Measurements from ENCODE around the gene MAPKAP1.

Gene MAPKAP1

DNA sequence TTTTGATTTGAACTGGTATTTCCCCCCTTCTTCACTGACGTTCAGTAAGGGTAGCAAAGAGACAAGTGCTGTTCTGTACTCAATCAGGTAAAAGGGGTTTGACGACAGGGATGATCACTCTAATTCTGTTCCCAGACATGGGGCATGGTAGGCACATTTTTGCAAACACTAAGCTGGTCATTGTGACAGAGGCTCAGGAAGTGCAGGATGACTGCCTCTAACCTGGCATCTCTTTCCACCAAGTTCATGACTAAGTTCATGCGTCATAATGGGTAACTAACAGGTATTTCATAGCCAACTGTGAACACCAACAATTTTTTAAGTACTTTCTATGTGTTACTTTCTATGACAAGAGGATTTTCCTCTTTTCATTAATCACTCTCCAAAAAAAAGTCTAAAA lies 166.5 kb downstream of the MAPKAP1 start:
- ChIA-PET CTCF (no interaction called here), POLR2A (ENCODE audit: low non-redundant PET) (no interaction called here)
- peak; percentile 78 for DNase-seq (ENCODE audit: low spot score)
- no peak overlapping the region for H3K27ac ChIP-seq
- TF ChIP-seq, protein P1, sequence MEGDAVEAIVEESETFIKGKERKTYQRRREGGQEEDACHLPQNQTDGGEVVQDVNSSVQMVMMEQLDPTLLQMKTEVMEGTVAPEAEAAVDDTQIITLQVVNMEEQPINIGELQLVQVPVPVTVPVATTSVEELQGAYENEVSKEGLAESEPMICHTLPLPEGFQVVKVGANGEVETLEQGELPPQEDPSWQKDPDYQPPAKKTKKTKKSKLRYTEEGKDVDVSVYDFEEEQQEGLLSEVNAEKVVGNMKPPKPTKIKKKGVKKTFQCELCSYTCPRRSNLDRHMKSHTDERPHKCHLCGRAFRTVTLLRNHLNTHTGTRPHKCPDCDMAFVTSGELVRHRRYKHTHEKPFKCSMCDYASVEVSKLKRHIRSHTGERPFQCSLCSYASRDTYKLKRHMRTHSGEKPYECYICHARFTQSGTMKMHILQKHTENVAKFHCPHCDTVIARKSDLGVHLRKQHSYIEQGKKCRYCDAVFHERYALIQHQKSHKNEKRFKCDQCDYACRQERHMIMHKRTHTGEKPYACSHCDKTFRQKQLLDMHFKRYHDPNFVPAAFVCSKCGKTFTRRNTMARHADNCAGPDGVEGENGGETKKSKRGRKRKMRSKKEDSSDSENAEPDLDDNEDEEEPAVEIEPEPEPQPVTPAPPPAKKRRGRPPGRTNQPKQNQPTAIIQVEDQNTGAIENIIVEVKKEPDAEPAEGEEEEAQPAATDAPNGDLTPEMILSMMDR (conservative IDR thresholded peaks at IDR 0.05; ENCODE audit: low read depth), result no peak

DNA sequence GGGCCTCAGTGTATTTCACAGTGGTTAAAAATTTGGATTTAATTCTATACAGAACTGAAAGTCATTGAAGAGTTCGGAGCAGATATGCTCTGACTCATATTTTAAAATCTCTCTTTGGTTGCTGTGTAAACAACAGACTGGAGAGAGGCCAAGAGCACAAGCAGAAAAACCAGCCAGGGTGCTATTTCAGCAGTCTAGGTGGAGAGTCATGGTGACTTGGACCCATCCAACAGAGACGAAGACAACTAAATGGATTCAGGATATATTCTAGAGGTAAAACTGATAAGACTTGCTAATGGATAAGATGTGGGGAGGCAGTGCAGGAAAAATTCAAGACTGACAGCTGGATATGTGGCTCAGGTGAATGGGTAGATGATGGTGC lies 168.9 kb downstream of the MAPKAP1 start:
- CTCF ChIA-PET, result interaction anchor here (0.8 kb wide), 1 partner anchor 24 kb away, joined by 3 read pairs; no protein-coding TSS in a partner anchor
- POLR2A ChIA-PET (ENCODE audit: low non-redundant PET), result interaction anchor here (0.5 kb wide), 1 partner anchor 56 kb away, joined by 3 read pairs; no protein-coding TSS in a partner anchor
- TF ChIP-seq, protein P1 (conservative IDR thresholded peaks at IDR 0.05; ENCODE audit: low read depth), result no peak
- DNase-seq (ENCODE audit: low spot score), result peak; percentile 95
- no peak overlapping the region for H3K27ac ChIP-seq

DNA sequence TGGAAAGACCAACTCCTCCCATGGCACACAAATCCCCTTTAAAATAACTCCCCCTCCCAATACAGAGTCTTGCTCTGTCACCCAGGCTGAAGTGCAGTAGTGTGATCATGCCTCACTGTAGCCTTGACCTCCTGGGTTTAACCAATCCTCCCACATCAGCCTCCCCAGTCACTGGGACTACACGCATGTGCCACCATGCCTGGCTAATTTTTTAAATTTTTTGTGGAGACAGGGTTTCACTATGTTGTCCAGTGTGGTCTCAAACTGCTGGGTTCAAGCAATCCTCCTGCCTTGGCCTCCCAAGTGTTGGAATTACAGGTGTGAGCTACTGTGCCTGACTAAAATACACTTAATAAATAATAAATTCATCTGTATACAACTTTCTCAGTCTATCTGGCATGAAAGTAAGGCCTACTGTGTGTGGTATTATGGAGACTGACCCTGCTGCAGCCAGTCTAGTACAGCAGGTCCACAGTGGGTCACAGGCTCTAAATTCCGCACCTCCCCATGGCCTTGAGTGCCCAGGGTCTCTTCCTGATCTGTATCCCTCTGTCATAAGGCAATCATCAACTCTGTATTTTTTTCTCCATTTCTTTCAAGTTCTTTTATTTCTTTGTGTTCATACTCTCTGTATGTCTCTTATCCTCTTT lies 169.4 kb downstream of the MAPKAP1 start:
- POLR2A ChIA-PET (ENCODE audit: low non-redundant PET), result interaction anchor here (0.5 kb wide), 1 partner anchor 56 kb away, joined by 3 read pairs; no protein-coding TSS in a partner anchor
- DNase-seq (ENCODE audit: low spot score), result no peak
- CTCF ChIA-PET, result interaction anchor here (0.6 to 1.2 kb wide), 2 partner anchors 41 to 130 kb away, joined by 3 read pairs; no protein-coding TSS in a partner anchor
- TF ChIP-seq, protein P1 (conservative IDR thresholded peaks at IDR 0.05; ENCODE audit: low read depth), result no peak
- H3K27ac ChIP-seq, result peak overlapping the region; percentile 0; the same call in 1 of the 2 replicates

DNA sequence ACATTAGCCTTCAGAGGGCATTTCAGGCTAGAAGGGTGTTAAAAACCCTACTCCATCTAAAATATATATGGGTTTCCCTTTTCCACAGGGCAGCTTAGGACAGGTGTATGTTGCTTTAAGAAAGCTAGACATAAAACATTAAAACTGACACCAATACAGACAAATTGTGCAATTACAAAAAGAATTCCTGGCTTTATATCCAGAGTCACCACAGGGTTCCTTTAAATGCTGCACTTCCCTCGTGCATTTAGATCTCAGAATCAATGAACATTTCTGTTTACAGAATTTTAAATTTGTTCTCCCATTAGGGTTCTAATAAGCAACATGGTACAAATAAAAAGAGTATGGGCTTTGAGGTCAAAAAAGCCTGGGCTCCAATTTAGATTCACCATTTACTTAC lies 170.2 kb downstream of the MAPKAP1 start:
- ChIA-PET CTCF (interaction anchor here (0.5 to 1.2 kb wide), 4 partner anchors 26 to 1000 kb away, joined by 3 to 7 read pairs (median 4); no protein-coding TSS in a partner anchor), POLR2A (ENCODE audit: low non-redundant PET) (no interaction called here)
- TF ChIP-seq, protein P1 (conservative IDR thresholded peaks at IDR 0.05; ENCODE audit: low read depth), result no peak
- no peak for DNase-seq (ENCODE audit: low spot score)
- H3K27ac ChIP-seq, result no peak overlapping the region

DNA sequence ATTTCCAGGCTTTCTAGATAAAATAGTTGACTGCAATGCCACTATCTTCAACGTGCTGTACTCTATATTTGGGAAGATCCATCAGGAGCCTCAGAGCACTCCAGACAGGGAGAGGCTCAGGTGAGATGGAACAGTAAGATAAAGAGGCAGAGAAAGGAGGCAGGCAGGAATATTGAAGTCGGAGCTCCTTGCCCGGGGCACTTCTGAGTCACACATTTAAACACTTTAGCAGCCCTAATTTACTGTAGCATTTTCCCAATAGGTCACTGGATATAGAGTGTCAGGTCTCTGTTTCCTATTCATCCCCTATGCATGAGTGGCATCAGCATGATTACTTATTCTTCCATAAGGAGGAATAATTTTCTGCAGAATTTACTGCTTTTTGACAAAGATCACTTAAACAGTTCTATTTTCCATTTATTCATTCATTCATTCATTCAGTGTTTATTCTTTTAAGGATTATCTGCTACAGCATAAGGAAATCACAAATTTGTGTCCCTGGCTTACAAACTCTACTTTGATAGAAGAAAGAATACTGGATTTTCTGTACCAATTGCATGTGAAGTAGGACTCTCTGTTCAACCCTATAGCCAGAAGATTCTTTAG lies 170.7 kb downstream of the MAPKAP1 start:
- POLR2A ChIA-PET (ENCODE audit: low non-redundant PET), result no interaction called here
- TF ChIP-seq, protein P1 (conservative IDR thresholded peaks at IDR 0.05; ENCODE audit: low read depth), result no peak
- CTCF ChIA-PET, result interaction anchor here (0.5 to 1.2 kb wide), 4 partner anchors 22 to 999 kb away, joined by 3 to 7 read pairs (median 4); no protein-coding TSS in a partner anchor
- peak; percentile 70 for DNase-seq (ENCODE audit: low spot score)
- no peak overlapping the region for H3K27ac ChIP-seq

DNA sequence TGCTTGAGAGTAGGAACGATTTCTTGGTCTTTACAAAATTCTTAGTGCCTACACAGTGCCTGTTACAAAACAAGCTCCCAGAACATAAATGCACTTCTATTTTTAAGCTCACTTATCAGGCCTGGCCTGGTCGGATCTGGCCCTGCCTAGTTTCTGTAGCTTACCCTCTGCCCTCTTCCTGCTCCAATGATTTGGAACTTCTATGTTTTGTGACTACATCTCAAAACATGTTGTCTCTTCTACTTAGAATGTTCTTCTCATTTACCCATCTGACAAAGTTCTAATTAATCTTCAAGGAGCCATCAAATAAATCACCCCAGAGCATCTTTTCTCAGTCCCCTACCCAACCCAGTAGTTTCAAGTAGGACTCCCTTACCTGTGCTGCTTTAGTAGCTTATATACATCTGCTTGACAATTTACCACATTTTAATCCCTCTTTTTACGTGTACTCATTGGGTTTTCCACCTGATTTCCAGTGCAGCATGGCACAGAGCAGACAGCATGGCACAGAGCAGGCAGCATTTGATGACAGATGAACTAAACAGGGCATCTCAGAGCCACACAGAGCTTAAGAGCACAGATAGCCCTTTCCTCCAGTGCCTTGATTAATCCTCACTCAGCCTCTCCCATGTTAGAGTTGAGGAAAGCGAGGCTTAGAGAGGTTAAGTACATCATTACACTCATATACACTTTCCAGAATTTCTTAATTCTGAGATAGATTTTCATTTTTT lies 171.9 kb downstream of the MAPKAP1 start:
- no peak overlapping the region for H3K27ac ChIP-seq
- TF ChIP-seq, protein P1 (conservative IDR thresholded peaks at IDR 0.05; ENCODE audit: low read depth), result no peak
- DNase-seq (ENCODE audit: low spot score), result no peak
- CTCF ChIA-PET, result interaction anchor here (0.5 to 1.0 kb wide), 5 partner anchors 13 to 839 kb away, joined by 3 to 5 read pairs (median 3); no protein-coding TSS in a partner anchor
- POLR2A ChIA-PET (ENCODE audit: low non-redundant PET), result no interaction called here

Measured in RWPE1 (cell line).